Measurements from ENCODE around the gene CDK11B. TPM values are rescaled to one million over a fixed set of nuclear protein-coding genes. Genes with fewer than 3 reads are reported as not detected.
"Not testable (repeated sequence)": the region's sequence is repeated elsewhere in the genome, so short reads cannot be mapped to it uniquely, and the experiment has no call there.

Gene CDK11B
- total RNA-seq, 4 donors from 2014 or later, result 16.3 to 25.3 (median 19.2) TPM

GRCh38 chr1:1639368-1639767, 19.4 kb downstream of the CDK11B start:
- DNase-seq (ENCODE audit: low spot score); ATAC-seq (ENCODE audit: low FRiP score): not testable (repeated sequence)

- not testable (repeated sequence) for DNase-seq (ENCODE audit: low spot score); ATAC-seq (ENCODE audit: low FRiP score)
Measured at GRCh38 chr1:1638528-1638927, 20.3 kb downstream of the CDK11B start.

GRCh38 chr1:1637479-1637875, 21.3 kb downstream of the CDK11B start:
- ATAC-seq (ENCODE audit: low FRiP score); DNase-seq (ENCODE audit: low spot score): not testable (repeated sequence)

- not testable (repeated sequence) for DNase-seq (ENCODE audit: low spot score); ATAC-seq (ENCODE audit: low FRiP score)
Measured at GRCh38 chr1:1636621-1637478, 22.0 kb downstream of the CDK11B start.

GRCh38 chr1:1634613-1635012, 24.2 kb downstream of the CDK11B start:
- DNase-seq (ENCODE audit: low spot score); ATAC-seq (ENCODE audit: low FRiP score): not testable (repeated sequence)

GRCh38 chr1:1633409-1633808, 25.4 kb downstream of the CDK11B start:
- ATAC-seq (ENCODE audit: low FRiP score), result peak; percentile 38
- not testable (repeated sequence) for DNase-seq (ENCODE audit: low spot score)

DNA sequence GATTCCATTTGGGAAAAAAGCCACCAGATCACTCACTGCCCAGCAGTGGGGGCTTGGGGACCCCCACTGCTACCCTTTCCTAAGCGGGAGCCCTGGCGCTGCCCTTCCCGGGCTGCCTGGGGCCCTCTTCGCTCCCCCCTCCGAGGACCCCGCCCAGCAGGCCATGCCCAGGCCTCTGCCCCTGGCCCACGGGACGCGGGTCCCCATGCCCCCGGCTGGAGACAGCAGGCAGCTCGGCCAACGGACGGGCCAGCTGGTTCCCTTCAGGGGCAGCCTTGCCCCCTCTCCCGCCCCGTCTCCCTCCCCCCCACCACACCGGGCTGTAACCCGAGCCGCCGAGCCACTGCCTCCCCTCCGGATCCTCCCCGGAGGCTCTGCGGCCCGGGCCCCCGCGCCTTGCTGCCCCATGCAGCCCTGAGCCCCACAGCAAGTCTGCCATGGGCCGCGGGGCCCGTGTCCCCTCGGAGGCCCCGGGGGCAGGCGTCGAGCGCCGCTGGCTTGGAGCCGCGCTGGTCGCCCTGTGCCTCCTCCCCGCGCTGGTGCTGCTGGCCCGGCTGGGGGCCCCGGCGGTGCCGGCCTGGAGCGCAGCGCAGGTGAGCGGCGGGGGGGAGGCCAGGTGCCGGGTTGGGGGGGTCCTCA, 26.9 kb downstream of the CDK11B start, which contains the start of gene MMP23B:
TSS of gene MMP23B (plus strand) at position 392 of the 639 bp plus-strand sequence. CDS start at position 438, 46 bp downstream.
- TF ChIP-seq, protein P1, sequence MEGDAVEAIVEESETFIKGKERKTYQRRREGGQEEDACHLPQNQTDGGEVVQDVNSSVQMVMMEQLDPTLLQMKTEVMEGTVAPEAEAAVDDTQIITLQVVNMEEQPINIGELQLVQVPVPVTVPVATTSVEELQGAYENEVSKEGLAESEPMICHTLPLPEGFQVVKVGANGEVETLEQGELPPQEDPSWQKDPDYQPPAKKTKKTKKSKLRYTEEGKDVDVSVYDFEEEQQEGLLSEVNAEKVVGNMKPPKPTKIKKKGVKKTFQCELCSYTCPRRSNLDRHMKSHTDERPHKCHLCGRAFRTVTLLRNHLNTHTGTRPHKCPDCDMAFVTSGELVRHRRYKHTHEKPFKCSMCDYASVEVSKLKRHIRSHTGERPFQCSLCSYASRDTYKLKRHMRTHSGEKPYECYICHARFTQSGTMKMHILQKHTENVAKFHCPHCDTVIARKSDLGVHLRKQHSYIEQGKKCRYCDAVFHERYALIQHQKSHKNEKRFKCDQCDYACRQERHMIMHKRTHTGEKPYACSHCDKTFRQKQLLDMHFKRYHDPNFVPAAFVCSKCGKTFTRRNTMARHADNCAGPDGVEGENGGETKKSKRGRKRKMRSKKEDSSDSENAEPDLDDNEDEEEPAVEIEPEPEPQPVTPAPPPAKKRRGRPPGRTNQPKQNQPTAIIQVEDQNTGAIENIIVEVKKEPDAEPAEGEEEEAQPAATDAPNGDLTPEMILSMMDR (IDR thresholded peaks at IDR 0.05), result no peak
- ATAC-seq (ENCODE audit: low FRiP score), result no peak
- no peak for DNase-seq (ENCODE audit: low spot score)

- TF ChIP-seq, protein P1 (IDR thresholded peaks at IDR 0.05), result no peak
- ATAC-seq (ENCODE audit: low FRiP score) (peak; percentile 26), DNase-seq (ENCODE audit: low spot score) (no peak)
Measured at GRCh38 chr1:1630965-1631781, 27.6 kb downstream of the CDK11B start.

DNA sequence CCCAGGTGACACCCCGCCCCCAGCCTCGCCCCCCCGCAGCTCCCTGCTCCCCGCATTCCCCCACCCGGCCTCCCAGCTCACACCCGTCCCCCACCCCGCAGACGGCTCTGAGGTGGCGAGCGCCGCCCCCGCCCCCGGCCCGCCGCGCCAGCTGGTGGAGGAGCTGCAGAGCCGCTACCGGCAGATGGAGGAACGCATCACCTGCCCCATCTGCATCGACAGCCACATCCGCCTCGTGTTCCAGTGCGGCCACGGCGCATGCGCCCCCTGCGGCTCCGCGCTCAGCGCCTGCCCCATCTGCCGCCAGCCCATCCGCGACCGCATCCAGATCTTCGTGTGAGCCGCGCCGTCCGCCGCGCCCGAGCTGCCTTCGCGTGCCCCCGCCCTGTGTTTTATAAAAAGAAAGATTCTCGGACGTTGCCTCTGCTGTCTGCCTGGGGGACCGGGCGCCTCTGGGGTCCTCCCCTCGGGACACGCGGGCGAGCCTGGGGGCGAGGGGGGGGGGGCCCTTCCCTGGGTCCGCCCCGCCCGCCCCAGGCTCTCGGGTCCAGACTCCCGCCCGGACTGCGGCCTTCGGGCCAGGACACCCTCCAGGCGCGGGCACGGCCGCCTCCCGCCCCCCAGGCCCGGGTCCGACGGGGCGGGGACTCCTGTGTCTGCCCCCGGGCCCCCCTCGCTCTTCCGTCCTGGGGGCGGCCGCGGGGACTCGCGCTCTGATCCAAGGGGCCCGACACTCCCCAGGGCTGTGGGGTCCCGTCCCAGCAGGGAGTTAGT, 28.4 kb downstream of the CDK11B start:
- no peak for DNase-seq (ENCODE audit: low spot score)
- TF ChIP-seq, protein P1 (IDR thresholded peaks at IDR 0.05), result no peak
- peak; percentile 41 for ATAC-seq (ENCODE audit: low FRiP score)

All from omental fat pad (tissue), 4 donors.